NCI-H1105 (cell line): ENCODE measurements around the gene ANO6.

Source experiments
- DNase-seq: peaks from one replicate; lab custom pipeline; 2025; lab: John Stamatoyannopoulos, UW

The ANO6 gene

GRCh38 chr12:45458238-45458637 is 242.3 kb downstream of the ANO6 start:
- DNase-seq = no peak

GRCh38 chr12:45458854-45459807 is 243.2 kb downstream of the ANO6 start:
- no peak for DNase-seq

GRCh38 chr12:45462506-45462905 is 246.6 kb downstream of the ANO6 start:
- no peak for DNase-seq

GRCh38 chr12:45464699-45465098 is 248.8 kb downstream of the ANO6 start:
- no peak for DNase-seq

- no peak for DNase-seq
These were observed 253.1 kb downstream of the ANO6 start for GRCh38 chr12:45468751-45469615.

- no peak for DNase-seq
These were observed 254.0 kb downstream of the ANO6 start for GRCh38 chr12:45469902-45470301.

GRCh38 chr12:45473636-45474035 is 257.7 kb downstream of the ANO6 start:
- DNase-seq = no peak

- DNase-seq = no peak
These were observed 259.7 kb downstream of the ANO6 start for GRCh38 chr12:45475594-45475993.

- DNase-seq = no peak
These were observed 261.6 kb downstream of the ANO6 start for GRCh38 chr12:45477526-45477925.

GRCh38 chr12:45478931-45479330 is 263.0 kb downstream of the ANO6 start:
- no peak for DNase-seq

GRCh38 chr12:45481746-45482145 is 265.9 kb downstream of the ANO6 start:
- DNase-seq = no peak

- DNase-seq = no peak
These were observed 267.7 kb downstream of the ANO6 start for GRCh38 chr12:45483571-45483970.
